Stimulated activated CD8-positive, alpha-beta memory T cell treated with anti-CD3 and anti-CD28 coated beads, Interleukin-7, amount 100 ng/mL, for 1 hour (primary cell): Measurements from ENCODE around the gene XRCC1.
"Not testable (repeated sequence)": the region's sequence is repeated elsewhere in the genome, so short reads cannot be mapped to it uniquely, and the experiment has no call there.

Experiments used
- DNase-seq, 2 donors: peaks; one replicate each; pipeline ENCODE4 v3.0.0-alpha.2; 2020; ENCODE audit warnings: low read depth in 2 of 2

XRCC1 gene

GRCh38 chr19:43600326-43600725 is 25.0 kb upstream of the XRCC1 start:
- DNase-seq = not testable (repeated sequence)

GRCh38 chr19:43599635-43600295 is 24.4 kb upstream of the XRCC1 start:
- DNase-seq = no peak

GRCh38 chr19:43598445-43599240 is 23.3 kb upstream of the XRCC1 start:
- DNase-seq = no peak

GRCh38 chr19:43597876-43598275 is 22.5 kb upstream of the XRCC1 start:
- no peak for DNase-seq

DNA sequence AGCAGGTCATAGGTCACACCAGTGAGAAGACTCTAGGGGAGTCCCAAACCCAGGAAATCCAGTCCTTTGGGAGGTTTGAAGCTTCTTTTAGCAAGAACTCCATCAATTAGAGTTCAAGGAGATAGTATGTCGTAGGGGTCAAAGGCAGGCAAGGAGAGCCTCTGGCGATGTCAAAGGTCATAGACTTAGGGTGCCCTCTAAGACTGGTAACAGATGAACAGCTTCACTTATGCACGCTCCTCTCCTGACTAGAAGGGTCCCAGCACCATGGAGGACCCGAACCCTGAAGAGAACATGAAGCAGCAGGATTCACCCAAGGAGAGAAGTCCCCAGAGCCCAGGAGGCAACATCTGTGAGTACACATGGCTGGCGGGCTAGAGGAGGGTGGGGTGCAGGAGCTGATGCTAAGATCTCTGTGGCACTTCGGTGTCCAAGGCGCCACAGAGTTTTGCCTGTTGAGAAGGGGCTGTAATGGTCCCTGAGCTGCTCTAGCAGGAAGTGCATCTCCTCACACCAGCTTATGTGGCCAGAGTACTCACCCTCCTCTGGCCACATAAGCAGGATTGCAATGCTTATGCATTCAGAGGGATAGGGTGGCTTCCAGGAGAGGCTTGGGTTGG is 21.6 kb upstream of the XRCC1 start:
- no peak for DNase-seq

GRCh38 chr19:43595999-43596841 is 20.9 kb upstream of the XRCC1 start, which contains the start of the genes IRGQ and ZNF576:
TSS of gene IRGQ (minus strand) at chr19:43596134. CDS start at chr19:43595338, 796 bp downstream.
TSS of gene ZNF576 (plus strand) at chr19:43596595. CDS start at chr19:43597109, 514 bp downstream.
- DNase-seq = peak; percentile 100

GRCh38 chr19:43595605-43595998 is 20.3 kb upstream of the XRCC1 start:
- DNase-seq = no peak

DNA sequence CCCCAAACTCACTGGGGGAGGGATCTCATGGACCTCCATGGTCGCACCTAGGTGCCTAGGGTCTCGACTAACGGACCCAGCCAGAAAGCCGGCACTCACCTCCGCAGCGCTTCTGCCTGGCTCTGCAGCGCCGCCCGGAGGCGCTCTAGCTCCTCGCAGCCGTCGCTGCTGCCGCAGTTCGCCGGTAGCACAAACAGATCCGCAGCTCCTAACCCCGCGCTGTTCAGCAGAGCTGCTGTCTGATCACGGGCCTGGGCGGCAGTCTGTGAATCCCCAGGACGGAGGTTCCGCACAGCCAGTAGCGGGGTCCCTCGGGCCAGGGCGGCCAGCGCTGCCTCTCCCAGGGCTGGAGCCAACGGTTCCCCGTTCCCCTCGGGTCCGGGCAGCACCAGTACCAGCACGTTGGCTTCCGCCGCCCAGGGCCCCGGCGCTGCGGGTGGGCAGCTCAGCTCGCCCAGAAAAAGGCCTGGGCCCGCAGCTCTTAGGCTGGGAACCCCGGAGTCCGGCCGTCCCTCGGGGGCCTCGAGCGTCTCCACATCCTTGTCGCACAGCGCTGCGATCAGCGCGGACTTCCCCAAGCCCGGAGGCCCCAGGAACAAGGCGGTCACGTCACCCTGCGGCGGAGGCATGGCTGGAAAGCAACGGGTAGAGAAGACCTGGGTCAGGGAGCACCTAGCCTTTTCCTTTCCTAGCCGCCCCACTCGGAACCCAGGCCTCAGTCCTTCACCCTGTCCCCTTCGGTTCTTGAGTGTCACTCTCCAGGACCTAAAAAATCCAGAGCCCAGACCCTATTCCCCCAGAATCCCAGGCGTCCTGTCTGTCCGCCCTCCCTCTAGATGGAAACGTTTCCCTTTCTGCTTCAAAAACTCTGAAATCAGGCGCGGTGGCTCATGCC is 19.6 kb upstream of the XRCC1 start:
- peak in 1 of 2 donors; percentile 35 for DNase-seq

DNA sequence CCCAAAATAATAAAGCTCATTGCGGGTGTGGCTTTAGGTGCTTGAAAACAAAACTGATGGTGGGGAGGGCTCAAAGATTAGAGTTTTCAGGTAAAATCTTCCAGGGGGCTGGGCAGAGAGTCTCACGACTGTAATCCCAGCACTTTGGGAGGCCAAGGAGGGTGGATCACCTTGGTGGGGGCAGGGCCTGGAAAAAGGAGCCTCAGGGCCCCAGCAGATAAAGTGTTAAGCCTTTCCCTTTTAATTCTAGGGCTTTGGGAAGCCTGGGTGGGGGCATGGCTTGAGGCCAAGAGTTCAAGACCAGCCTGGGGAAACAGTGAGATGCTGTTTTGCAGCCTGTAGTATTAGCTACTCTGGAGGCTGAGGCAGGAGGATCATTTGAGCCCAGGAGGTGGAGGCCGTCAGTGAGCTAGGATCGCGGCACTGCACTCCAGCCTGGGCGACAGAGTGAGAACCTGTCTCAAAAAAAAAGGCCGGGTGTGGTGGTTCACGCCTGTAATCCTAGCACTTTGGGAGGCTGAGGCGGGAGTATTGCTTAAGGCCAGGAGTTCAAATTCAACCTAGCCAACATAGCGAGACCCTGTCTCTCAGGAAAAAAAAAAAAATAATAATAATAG is 18.9 kb upstream of the XRCC1 start:
- DNase-seq = no peak

DNA sequence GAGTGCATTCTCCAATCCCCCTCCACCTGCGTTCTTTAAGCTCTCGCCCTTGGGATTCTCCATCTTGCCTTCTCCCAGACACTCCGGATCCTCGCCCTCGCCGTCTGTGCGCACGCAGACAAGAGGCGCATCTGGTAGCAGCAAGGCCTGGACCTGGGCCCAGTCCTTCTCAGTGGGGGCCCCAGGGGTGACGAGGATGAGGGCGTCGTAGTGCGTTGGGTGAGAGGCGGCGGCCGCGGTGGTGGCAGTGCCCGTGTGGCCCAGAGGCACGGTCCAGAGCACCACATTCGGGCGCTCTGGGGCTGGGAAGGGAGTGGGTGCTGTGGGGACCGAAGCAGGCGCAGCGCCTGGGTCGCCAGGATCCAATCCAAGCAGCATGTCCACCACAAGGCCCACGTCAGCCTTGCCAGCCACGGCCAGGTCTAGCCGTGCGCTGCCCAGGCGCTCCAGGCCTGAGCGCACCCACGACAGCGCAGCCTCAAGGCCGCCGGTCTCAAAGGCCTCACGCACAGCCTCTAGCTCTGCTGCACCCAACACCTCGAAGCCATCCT is 17.5 kb upstream of the XRCC1 start:
- no peak for DNase-seq

DNA sequence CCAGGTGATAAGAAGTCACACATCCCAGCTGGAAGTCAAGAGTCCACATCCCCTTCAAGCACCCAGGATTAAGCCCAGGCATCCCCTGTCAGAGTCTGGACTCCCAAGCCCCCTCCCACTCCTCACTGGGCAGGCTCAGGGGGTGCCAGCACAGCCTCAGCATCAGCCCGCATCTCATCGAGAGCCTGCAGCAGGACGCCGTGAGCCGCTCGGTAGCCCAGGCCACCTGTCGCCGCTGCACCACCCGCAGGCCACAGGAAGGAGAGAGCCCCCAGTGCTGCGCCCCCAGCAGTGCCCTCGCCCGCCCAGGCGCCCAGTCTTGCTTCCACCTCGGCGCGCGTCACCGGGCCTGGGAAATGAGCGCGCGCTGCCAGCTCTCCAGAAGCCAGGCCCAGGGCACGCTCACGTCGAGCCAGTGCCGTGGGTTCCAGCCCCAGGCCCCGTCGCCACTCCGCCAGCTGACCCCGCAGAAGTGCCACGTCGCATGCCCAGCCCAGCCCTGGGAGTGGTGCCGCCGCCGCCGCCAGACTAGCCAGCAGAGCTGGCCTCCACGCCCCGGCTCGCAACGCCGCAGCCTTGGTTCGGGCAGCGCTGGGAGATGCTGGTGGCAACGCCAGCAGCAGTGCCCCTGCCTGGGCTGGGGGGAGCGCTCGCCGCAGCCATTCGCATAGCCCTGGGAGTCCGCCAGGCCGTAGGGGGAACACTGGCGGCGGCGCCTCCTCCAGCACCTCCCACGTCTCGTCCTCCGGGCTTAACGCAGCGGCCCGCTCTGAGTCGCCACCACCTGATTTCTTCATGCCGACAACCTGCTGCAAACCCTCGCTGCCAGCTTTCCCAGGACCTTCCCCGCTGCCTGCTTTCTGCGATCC is 16.8 kb upstream of the XRCC1 start:
- no peak for DNase-seq

GRCh38 chr19:43589678-43590077 is 14.4 kb upstream of the XRCC1 start:
- DNase-seq = no peak

- no peak for DNase-seq
Measured at GRCh38 chr19:43589277-43589676, 13.9 kb upstream of the XRCC1 start.

DNA sequence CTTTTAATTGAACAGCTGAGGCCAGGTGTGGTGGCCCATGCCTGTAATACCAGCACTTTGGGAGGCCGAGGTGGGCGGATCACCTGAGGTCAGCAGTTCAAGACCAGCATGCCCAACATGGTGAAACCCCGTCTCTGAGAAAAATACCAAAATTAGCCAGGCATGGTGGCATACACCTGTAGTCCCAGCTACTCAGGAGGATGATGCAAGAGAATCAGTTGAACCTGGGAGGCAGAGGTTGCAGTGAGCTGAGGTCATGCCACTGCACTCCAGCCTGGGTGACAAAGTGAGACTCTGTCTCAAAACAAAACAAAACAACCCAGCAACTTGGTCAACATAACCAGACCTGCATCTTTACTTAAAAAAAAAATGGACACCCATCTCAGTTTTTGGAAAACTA is 11.7 kb upstream of the XRCC1 start:
- DNase-seq = not testable (repeated sequence)

DNA sequence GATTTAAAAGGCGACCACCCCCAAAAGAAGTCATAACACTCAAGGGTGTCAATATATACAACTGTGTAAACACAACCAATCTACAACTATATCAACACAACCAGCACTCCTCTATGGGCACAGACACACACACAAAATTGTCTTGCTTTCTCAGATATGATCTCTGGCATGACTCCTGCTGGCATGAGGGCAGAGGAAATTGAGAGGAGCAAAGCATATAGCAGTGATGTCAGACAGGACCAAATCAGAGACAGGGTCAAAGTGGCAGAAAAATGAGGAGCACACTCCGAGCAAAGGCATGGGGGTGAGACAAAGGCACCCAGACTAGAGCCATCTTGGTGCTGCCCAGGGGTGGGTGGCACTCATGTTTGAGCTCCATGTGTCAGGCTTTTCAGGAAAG is 11.0 kb upstream of the XRCC1 start:
- DNase-seq = no peak

DNA sequence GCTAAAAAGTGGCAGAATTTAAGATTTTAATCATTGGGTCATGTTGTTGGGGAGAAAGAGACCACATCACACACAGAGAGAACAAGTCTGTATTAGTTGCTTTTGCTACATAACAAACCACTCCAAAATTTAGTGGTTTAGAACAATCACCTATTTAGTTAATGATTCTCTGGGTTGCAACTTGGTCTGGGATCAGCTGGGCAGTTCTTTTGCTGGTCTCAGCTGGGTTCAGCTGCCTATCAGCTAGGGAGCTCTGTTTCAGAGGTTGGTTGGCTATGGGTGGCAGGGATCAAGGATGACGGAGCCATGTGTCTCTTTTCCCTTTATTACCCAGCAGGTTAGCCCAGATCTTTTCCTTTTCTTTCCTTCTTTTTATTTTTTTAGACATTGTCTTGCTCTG is 9.2 kb upstream of the XRCC1 start:
- DNase-seq = no peak

DNA sequence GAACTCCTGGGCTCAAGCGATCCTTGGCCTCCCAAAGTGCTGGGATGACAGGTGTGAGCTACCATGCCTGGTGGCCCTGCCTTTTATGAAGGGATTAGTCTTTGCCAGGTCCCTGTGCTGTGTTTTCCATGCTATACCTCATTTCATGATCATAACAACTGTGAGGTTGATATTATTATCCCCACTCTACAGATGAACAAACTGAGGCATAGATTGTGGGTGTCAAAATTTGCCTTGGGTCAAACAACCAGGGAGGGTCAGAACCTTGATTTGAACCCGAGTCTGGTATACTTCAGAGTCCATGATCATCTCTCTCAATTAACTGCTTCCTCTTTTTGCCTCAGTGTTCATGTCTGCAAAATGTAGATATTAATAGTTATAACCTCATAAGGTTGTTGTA is 7.2 kb upstream of the XRCC1 start:
- DNase-seq = no peak

- no peak for DNase-seq
Measured at GRCh38 chr19:43581467-43581866, 6.1 kb upstream of the XRCC1 start.

GRCh38 chr19:43578787-43579186 is 3.5 kb upstream of the XRCC1 start:
- no peak for DNase-seq
